HG02938 (cell line): Measurements from ENCODE around the gene TACO1.

Experiments
- ATAC-seq: cut with Tn5 transposase; IDR thresholded peaks from one replicate; pipeline ENCODE4 v1.9.1; 2021; ENCODE audit warnings: mild to moderate bottlenecking, moderate library complexity; ENCODE audit not compliant: unreplicated experiment

The TACO1 gene

GRCh38 chr17:63600569-63601438 lies at the start of gene TACO1:
Gene TACO1 (plus strand): TSS chr17:63600895. CDS start chr17:63601084, 189 bp downstream.
- ATAC-seq = peak; percentile 85

- ATAC-seq = no peak
Observed at GRCh38 chr17:63552211-63552610, 48.5 kb upstream of the TACO1 start.

- no peak for ATAC-seq
Observed at GRCh38 chr17:63555500-63556156, 45.1 kb upstream of the TACO1 start.

GRCh38 chr17:63557416-63557815 lies 43.3 kb upstream of the TACO1 start:
- ATAC-seq = no peak

GRCh38 chr17:63558441-63558840 lies 42.3 kb upstream of the TACO1 start:
- ATAC-seq = no peak

GRCh38 chr17:63561819-63562218 lies 38.9 kb upstream of the TACO1 start:
- no peak for ATAC-seq

- no peak for ATAC-seq
Observed at GRCh38 chr17:63563339-63563738, 37.4 kb upstream of the TACO1 start.

- no peak for ATAC-seq
Observed at GRCh38 chr17:63564562-63564961, 36.1 kb upstream of the TACO1 start.

- no peak for ATAC-seq
Observed at GRCh38 chr17:63567229-63567628, 33.5 kb upstream of the TACO1 start.

GRCh38 chr17:63568563-63568962 lies 32.1 kb upstream of the TACO1 start:
- no peak for ATAC-seq

GRCh38 chr17:63571632-63572310 lies 28.9 kb upstream of the TACO1 start:
- no peak for ATAC-seq

GRCh38 chr17:63573634-63574033 lies 27.1 kb upstream of the TACO1 start:
- ATAC-seq = no peak

- ATAC-seq = no peak
Observed at GRCh38 chr17:63578027-63578768, 22.5 kb upstream of the TACO1 start.

GRCh38 chr17:63578769-63579111 lies 22.0 kb upstream of the TACO1 start:
- ATAC-seq = no peak

- ATAC-seq = no peak
Observed at GRCh38 chr17:63579633-63580032, 21.1 kb upstream of the TACO1 start.

- no peak for ATAC-seq
Observed at GRCh38 chr17:63587770-63588169, 12.9 kb upstream of the TACO1 start.

- no peak for ATAC-seq
Observed at GRCh38 chr17:63588797-63589196, 11.9 kb upstream of the TACO1 start.

- no peak for ATAC-seq
Observed at GRCh38 chr17:63589646-63590045, 11.0 kb upstream of the TACO1 start.

- ATAC-seq = no peak
Observed at GRCh38 chr17:63592797-63593196, 7.9 kb upstream of the TACO1 start.

GRCh38 chr17:63595132-63595531 lies 5.6 kb upstream of the TACO1 start:
- ATAC-seq = no peak
